Fibroblast of skin of back (primary cell): Measurements from ENCODE around the gene BCO2. TPM values are rescaled to one million over a fixed set of nuclear protein-coding genes. Genes with fewer than 3 reads are reported as not detected.
"Not testable (repeated sequence)": the region's sequence is repeated elsewhere in the genome, so short reads cannot be mapped to it uniquely, and the experiment has no call there.

Experiments
- DNase-seq: peaks from one replicate; pipeline ENCODE4 v3.0.0-alpha.2; 2013
- polyA plus RNA-seq, 2 experiments: library from polyadenylated mRNA; unstranded; fragments of 120-200 nt; gene quantifications; one replicate each; pipeline ENCODE4 v1.2.1, GENCODE V29; 2013; ENCODE audit not compliant: insufficient read length in 2 of 2

BCO2 gene
- polyA plus RNA-seq (2013, experiment 1 of 2; ENCODE audit: insufficient read length): 0.41 TPM
- 0.30 TPM for polyA plus RNA-seq (2013, experiment 2 of 2; ENCODE audit: insufficient read length)

- peak; percentile 62 for DNase-seq
Measured at GRCh38 chr11:112174789-112175598, at the start of gene BCO2. TSS of gene BCO2 (plus strand) at chr11:112175512. CDS start at chr11:112175602, 90 bp downstream.

GRCh38 chr11:112127056-112127455, 48.3 kb upstream of the BCO2 start:
- DNase-seq: no peak

GRCh38 chr11:112128483-112129121, 46.7 kb upstream of the BCO2 start:
- DNase-seq: peak; percentile 93

- DNase-seq: no peak
Measured at GRCh38 chr11:112129656-112130055, 45.7 kb upstream of the BCO2 start.

- no peak for DNase-seq
Measured at GRCh38 chr11:112132737-112133136, 42.6 kb upstream of the BCO2 start.

GRCh38 chr11:112134473-112134872, 40.8 kb upstream of the BCO2 start:
- DNase-seq: no peak

GRCh38 chr11:112143597-112143996, 31.7 kb upstream of the BCO2 start:
- no peak for DNase-seq

- no peak for DNase-seq
Measured at GRCh38 chr11:112150517-112150916, 24.8 kb upstream of the BCO2 start.

- DNase-seq: no peak
Measured at GRCh38 chr11:112156153-112156955, 19.0 kb upstream of the BCO2 start.

GRCh38 chr11:112156956-112157766, 18.2 kb upstream of the BCO2 start:
- peak; percentile 99 for DNase-seq

GRCh38 chr11:112159098-112160065, 15.9 kb upstream of the BCO2 start:
- no peak for DNase-seq

- no peak for DNase-seq
Measured at GRCh38 chr11:112160091-112160848, 15.0 kb upstream of the BCO2 start.

- DNase-seq: no peak
Measured at GRCh38 chr11:112161012-112161411, 14.3 kb upstream of the BCO2 start.

GRCh38 chr11:112162200-112162599, 13.1 kb upstream of the BCO2 start:
- DNase-seq: not testable (repeated sequence)

GRCh38 chr11:112162761-112163546, 12.4 kb upstream of the BCO2 start:
- peak; percentile 60 for DNase-seq

GRCh38 chr11:112163875-112164685, 11.2 kb upstream of the BCO2 start, which contains the start of gene IL18:
TSS of gene IL18 (minus strand) at chr11:112164094. CDS start at chr11:112155053, 9,041 bp downstream.
- peak; percentile 5 for DNase-seq

- no peak for DNase-seq
Measured at GRCh38 chr11:112165049-112165448, 10.3 kb upstream of the BCO2 start.

- no peak for DNase-seq
Measured at GRCh38 chr11:112166562-112166961, 8.8 kb upstream of the BCO2 start.
